Measurements from ENCODE around the gene FAM219A. TPM values are rescaled to one million over a fixed set of nuclear protein-coding genes. Genes with fewer than 3 reads are reported as not detected.

The FAM219A gene
- total RNA-seq, 1 experiment from 2014 or later, result 38.6 TPM

DNA sequence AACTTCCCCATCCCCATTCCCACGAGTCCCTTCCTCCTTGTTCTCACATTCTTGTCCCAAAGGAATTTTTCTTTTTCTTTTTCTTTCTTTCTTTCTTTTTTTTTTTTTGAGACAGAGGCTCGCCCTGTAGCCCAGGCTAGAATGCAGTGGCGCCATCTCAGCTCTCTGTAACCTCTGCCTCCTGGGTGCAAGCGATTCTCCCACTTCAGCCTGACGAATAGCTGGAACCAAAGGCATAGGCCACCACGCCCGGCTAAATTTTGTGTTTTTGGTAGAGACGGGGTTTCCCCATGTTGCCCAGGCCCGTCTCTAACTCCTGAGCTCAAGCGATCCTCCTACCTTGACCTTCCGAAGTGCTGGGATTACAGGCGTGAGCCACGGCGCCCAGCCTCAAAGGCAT, 986 bp upstream of the FAM219A start:
- Histone ChIP-seq H3K27ac (ENCODE audit: low read length) (peak overlapping the region; percentile 69), H3K4me1 (ENCODE audit: control insufficient read depth, insufficient read depth, low read length) (peaks cover 14% of the 10 kb centered on the region), H3K4me3 (ENCODE audit: low read depth in 2 of 2, low read length in 2 of 2) (peak overlapping the region; percentile 79 to 84), H3K36me3 (ENCODE audit: control insufficient read depth, insufficient read depth, low read length) (no peaks in the 10 kb centered on the region), H3K27me3 (ENCODE audit: control insufficient read depth, insufficient read depth, low read length) (no peaks in the 10 kb centered on the region), H3K9me3 (ENCODE audit: control insufficient read depth, insufficient read depth, low read depth, low read length) (no peaks in the 10 kb centered on the region)
- in situ Hi-C loops (cut with HindIII; ENCODE audit: low pct_unique_long_range_greater_than_20kb, low sequenced_read_pairs) (no loop called here), intact Hi-C loops (cut with micrococcal nuclease; ENCODE audit: unreplicated experiment) (no loop called here)
- ATAC-seq (no peak), DNase-seq (ENCODE audit: low read depth, low spot score) (no peak)
- TF ChIP-seq, protein P1, sequence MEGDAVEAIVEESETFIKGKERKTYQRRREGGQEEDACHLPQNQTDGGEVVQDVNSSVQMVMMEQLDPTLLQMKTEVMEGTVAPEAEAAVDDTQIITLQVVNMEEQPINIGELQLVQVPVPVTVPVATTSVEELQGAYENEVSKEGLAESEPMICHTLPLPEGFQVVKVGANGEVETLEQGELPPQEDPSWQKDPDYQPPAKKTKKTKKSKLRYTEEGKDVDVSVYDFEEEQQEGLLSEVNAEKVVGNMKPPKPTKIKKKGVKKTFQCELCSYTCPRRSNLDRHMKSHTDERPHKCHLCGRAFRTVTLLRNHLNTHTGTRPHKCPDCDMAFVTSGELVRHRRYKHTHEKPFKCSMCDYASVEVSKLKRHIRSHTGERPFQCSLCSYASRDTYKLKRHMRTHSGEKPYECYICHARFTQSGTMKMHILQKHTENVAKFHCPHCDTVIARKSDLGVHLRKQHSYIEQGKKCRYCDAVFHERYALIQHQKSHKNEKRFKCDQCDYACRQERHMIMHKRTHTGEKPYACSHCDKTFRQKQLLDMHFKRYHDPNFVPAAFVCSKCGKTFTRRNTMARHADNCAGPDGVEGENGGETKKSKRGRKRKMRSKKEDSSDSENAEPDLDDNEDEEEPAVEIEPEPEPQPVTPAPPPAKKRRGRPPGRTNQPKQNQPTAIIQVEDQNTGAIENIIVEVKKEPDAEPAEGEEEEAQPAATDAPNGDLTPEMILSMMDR (IDR thresholded peaks at IDR 0.05), result no peak
- TF ChIP-seq TCF7L2 (IDR thresholded peaks at IDR 0.05; ENCODE audit: low read depth, low read length), result no peak
- TF ChIP-seq, protein P2, sequence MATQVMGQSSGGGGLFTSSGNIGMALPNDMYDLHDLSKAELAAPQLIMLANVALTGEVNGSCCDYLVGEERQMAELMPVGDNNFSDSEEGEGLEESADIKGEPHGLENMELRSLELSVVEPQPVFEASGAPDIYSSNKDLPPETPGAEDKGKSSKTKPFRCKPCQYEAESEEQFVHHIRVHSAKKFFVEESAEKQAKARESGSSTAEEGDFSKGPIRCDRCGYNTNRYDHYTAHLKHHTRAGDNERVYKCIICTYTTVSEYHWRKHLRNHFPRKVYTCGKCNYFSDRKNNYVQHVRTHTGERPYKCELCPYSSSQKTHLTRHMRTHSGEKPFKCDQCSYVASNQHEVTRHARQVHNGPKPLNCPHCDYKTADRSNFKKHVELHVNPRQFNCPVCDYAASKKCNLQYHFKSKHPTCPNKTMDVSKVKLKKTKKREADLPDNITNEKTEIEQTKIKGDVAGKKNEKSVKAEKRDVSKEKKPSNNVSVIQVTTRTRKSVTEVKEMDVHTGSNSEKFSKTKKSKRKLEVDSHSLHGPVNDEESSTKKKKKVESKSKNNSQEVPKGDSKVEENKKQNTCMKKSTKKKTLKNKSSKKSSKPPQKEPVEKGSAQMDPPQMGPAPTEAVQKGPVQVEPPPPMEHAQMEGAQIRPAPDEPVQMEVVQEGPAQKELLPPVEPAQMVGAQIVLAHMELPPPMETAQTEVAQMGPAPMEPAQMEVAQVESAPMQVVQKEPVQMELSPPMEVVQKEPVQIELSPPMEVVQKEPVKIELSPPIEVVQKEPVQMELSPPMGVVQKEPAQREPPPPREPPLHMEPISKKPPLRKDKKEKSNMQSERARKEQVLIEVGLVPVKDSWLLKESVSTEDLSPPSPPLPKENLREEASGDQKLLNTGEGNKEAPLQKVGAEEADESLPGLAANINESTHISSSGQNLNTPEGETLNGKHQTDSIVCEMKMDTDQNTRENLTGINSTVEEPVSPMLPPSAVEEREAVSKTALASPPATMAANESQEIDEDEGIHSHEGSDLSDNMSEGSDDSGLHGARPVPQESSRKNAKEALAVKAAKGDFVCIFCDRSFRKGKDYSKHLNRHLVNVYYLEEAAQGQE (IDR thresholded peaks at IDR 0.05; ENCODE audit: insufficient read depth in 1 of 2, low read depth in 2 of 2, low read length in 1 of 2), result no peak
- TF ChIP-seq SIN3A (IDR thresholded peaks at IDR 0.05; ENCODE audit: borderline replicate concordance, insufficient read depth, low read depth, low read length), result no peak
- no peak for TF ChIP-seq POLR2AphosphoS5 (IDR thresholded peaks at IDR 0.05; ENCODE audit: low read depth, low read length)
- ChIA-PET CTCF (no interaction called here), POLR2A (interaction anchor here (0.7 kb wide), 1 partner anchor 23 kb away, joined by 3 read pairs; no protein-coding TSS in a partner anchor)
- no TSS peak for BruUV-seq (replicated peaks)

DNA sequence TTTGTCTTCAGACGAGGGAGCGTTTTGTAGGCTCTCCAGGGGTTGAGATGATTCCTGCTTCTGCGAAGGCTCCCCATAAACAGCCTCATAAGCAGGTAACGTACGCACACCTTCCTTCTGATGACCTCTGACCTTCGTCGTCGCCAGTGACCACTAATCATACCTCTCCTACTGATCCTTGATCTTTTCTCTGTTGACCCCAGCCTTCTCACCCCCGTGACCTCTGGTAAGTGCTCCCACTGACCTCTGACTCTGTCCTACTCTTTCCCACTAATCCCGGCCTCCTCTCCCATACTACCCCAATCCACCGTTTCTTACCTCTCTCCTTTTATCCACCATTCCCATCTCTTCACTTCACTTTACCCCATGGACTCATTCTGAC, 580 bp upstream of the FAM219A start:
- Histone ChIP-seq H3K27ac (ENCODE audit: low read length) (peak overlapping the region; percentile 69), H3K27me3 (ENCODE audit: control insufficient read depth, insufficient read depth, low read length) (no peaks in the 10 kb centered on the region), H3K9me3 (ENCODE audit: control insufficient read depth, insufficient read depth, low read depth, low read length) (no peaks in the 10 kb centered on the region), H3K36me3 (ENCODE audit: control insufficient read depth, insufficient read depth, low read length) (no peaks in the 10 kb centered on the region), H3K4me1 (ENCODE audit: control insufficient read depth, insufficient read depth, low read length) (peaks cover 14% of the 10 kb centered on the region), H3K4me3 (ENCODE audit: low read depth in 2 of 2, low read length in 2 of 2) (peak overlapping the region; percentile 79 to 84)
- DNase-seq (ENCODE audit: low read depth, low spot score) (no peak), ATAC-seq (peak; percentile 16)
- in situ Hi-C loops (cut with HindIII; ENCODE audit: low pct_unique_long_range_greater_than_20kb, low sequenced_read_pairs) (no loop called here), intact Hi-C loops (cut with micrococcal nuclease; ENCODE audit: unreplicated experiment) (no loop called here)
- TF ChIP-seq SIN3A (IDR thresholded peaks at IDR 0.05; ENCODE audit: borderline replicate concordance, insufficient read depth, low read depth, low read length), result no peak
- no peak for TF ChIP-seq POLR2AphosphoS5 (IDR thresholded peaks at IDR 0.05; ENCODE audit: low read depth, low read length)
- TF ChIP-seq, protein P1 (IDR thresholded peaks at IDR 0.05), result no peak
- TF ChIP-seq, protein P2 (IDR thresholded peaks at IDR 0.05; ENCODE audit: insufficient read depth in 1 of 2, low read depth in 2 of 2, low read length in 1 of 2), result no peak
- no peak for TF ChIP-seq TCF7L2 (IDR thresholded peaks at IDR 0.05; ENCODE audit: low read depth, low read length)
- CTCF ChIA-PET, result no interaction called here
- POLR2A ChIA-PET, result no interaction called here
- TSS peak; percentile 77 for BruUV-seq (replicated peaks)
